ENCODE results near the gene CRY1.
"Not testable (repeated sequence)": the region's sequence is repeated elsewhere in the genome, so short reads cannot be mapped to it uniquely, and the experiment has no call there.

CRY1 gene

DNA sequence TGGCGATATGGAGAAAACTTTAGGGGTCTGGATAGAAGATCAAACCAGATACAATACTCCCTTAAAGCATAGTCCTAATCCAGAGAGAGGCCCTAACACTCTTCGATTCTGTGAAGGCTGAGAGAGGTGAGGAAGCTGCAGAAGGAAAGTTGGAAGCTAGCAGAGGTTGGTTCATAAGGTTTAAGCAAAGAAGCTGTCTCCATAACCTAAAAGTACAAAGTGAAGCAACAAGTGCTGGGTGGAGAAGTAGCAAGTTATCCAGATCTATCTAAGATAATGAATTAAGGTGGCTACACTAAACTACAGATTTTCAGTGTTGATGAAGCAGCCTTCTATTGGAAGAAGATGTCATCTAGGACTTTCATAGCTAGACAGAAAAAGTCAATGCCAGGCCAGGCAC, 81.8 kb downstream of the CRY1 start:
- H3K4me3 ChIP-seq (ENCODE audit: low read depth, low read length) = no peak overlapping the region
- TF ChIP-seq, protein P1, sequence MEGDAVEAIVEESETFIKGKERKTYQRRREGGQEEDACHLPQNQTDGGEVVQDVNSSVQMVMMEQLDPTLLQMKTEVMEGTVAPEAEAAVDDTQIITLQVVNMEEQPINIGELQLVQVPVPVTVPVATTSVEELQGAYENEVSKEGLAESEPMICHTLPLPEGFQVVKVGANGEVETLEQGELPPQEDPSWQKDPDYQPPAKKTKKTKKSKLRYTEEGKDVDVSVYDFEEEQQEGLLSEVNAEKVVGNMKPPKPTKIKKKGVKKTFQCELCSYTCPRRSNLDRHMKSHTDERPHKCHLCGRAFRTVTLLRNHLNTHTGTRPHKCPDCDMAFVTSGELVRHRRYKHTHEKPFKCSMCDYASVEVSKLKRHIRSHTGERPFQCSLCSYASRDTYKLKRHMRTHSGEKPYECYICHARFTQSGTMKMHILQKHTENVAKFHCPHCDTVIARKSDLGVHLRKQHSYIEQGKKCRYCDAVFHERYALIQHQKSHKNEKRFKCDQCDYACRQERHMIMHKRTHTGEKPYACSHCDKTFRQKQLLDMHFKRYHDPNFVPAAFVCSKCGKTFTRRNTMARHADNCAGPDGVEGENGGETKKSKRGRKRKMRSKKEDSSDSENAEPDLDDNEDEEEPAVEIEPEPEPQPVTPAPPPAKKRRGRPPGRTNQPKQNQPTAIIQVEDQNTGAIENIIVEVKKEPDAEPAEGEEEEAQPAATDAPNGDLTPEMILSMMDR (IDR thresholded peaks at IDR 0.05; ENCODE audit: borderline replicate concordance, insufficient read depth, low read depth, low read length) = no peak

DNA sequence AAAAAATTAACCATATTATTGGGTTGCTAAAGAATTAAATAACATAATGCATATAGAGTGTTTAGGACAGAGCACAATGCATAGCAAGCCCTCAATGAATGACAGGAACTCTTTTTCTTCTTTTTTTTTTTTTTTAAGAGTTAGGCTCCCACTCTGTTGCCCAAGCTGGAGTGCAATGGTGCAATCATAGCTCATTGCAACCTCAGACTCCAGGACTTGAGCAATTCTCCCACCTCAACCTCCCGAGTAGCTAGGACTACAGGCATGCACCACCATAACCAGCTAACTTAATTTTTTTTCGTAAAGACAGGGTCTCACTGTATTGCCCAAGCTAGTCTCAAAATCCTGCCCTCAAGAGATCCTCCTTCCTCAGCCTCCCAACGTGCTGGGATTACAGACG, 85.9 kb downstream of the CRY1 start:
- TF ChIP-seq, protein P1 (IDR thresholded peaks at IDR 0.05; ENCODE audit: borderline replicate concordance, insufficient read depth, low read depth, low read length) = no peak
- no peak overlapping the region for H3K4me3 ChIP-seq (ENCODE audit: low read depth, low read length)

DNA sequence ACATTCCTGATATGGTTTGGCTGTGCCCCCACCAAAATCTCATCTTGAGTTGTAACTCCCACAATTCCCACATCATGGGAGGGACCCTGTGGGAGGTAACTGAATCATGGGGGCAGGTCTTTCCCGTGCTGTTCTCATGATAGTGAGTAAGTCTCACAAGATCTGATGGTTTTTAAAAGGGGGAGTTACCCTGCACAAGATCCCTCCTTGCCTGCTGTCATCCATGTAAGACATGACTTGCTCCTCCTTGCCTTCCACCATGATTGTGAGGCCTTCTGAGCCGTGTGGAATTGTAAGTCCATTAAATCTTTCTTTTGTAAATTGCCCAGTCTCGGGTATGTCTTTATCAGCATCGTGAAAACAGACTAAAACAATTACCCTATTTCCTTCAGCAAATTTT, 90.7 kb downstream of the CRY1 start:
- H3K4me3 ChIP-seq (ENCODE audit: low read depth, low read length) = not testable (repeated sequence)

DNA sequence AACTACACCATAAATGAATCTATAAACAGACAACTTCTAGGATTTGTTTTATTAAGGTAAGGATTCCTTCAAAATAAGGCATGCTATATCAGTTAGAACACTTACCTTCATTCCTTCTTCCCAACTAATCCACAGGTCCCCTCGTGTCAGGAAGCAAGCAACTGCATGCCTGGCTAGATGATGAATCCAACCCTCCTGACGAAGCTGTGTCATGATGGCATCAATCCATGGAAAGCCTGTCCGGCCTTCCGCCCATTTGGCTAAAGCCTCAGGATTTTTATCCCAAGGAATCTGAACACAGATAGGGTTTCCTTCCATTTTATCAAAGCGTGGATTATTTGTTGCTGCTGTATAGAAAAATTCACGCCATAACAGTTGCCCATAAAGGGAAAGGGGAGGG, 93.9 kb downstream of the CRY1 start:
- H3K4me3 ChIP-seq (ENCODE audit: low read depth, low read length) = no peak overlapping the region
- TF ChIP-seq, protein P1 (IDR thresholded peaks at IDR 0.05; ENCODE audit: borderline replicate concordance, insufficient read depth, low read depth, low read length) = no peak

DNA sequence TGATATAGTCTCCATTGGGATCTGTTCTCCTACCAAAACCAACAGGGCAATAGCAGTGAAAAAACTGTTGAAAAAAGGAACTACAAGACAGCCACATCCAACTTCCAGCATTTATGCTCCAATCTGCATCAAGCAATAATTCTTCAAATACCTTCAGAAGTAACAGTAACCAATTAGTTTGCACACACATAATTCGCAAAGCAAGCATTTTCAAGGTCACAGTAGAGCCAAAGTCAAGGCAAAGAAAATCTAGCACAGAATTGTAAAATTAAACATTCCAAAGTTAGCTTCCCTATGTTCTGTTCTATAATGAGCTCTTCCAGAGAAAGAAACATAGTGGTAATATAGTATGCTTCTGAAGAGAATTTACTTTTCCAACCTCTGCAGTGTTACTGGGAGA, 95.4 kb downstream of the CRY1 start:
- H3K4me3 ChIP-seq (ENCODE audit: low read depth, low read length) = no peak overlapping the region
- TF ChIP-seq, protein P1 (IDR thresholded peaks at IDR 0.05; ENCODE audit: borderline replicate concordance, insufficient read depth, low read depth, low read length) = no peak

DNA sequence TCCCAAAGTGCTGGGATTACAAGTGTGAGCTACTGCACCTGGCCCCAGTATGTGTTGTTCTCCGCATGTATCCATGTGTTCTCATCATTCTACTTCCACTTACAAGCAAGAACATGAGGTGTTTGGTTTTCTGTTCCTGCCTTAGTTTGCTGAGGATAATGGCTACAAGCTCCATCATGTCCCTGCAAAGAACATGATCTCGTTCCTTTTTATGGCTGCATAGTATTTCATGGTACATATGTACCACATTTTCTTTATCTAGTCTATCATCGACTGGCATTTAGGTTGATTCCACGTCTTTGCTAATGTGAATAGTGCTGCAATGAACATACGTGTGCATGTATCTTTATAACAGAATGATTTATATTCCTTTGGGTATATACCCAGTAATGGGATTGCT, 97.2 kb downstream of the CRY1 start:
- not testable (repeated sequence) for H3K4me3 ChIP-seq (ENCODE audit: low read depth, low read length)

DNA sequence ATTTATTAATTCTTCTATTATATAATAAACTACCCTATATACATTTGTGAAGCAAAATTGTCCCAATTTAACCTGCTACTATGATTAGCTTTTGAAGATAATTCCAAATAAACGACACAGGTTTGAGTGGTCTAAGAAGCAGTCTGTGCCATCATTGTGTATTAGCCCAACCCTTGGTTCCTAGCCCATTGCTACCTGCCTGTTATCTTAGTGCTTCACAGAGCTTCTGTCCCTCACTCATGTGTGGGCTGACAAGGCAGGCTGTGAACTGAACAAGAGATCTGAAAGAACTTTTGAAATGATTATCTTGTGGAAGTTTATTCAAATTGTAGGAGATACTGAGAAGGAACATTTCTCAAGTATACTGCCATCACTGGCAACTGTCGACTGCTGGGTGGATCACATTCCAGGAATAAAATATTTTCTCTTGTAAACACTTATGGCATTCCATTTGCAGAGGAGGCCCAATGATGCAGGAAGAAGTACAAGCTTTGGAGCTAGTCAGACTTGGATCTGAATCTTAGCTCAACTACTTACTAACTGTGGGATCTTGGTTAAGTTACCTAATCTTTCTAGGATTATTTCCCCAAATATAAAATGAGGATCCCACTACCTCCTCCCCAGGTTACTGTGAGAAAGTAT, 98.6 kb downstream of the CRY1 start:
- TF ChIP-seq, protein P1 (IDR thresholded peaks at IDR 0.05; ENCODE audit: borderline replicate concordance, insufficient read depth, low read depth, low read length) = no peak
- H3K4me3 ChIP-seq (ENCODE audit: low read depth, low read length) = no peak overlapping the region

DNA sequence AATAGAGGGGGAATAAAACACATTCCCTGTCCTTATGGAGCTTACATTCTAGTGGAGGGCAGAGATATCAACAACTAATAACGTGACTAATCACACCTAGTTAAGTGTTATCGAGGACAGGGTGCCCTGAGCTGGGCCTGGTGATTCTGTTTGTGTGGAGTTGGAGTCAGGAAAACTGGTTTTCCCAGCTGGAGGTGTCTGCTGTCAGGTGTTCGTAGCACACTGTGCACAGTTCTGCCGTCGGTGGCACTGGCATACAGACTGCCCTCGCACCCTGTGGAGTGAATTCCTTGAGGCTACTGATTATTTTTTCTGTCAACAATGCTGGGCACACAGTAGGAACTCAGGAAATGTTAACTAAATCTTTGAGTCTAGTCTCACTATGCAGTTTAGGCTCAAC, 105.5 kb downstream of the CRY1 start:
- TF ChIP-seq, protein P1 (IDR thresholded peaks at IDR 0.05; ENCODE audit: borderline replicate concordance, insufficient read depth, low read depth, low read length) = no peak
- no peak overlapping the region for H3K4me3 ChIP-seq (ENCODE audit: low read depth, low read length)
